OCI-LY7 (cell line): Measurements from ENCODE around the gene LRRC2. TPM values are rescaled to one million over a fixed set of nuclear protein-coding genes. Genes with fewer than 3 reads are reported as not detected.

Source experiments
- BruUV-seq: library from RNA; stranded (reverse); fragments of 400-500 nt; replicated peaks from 2 replicates; lab custom pipeline; 2021; lab: Mats Ljungman, UMichigan
- CTCF ChIA-PET: fragments of 300-600 bp; sonication (Branson Sonifier 250); formaldehyde crosslinking; loops from one replicate; lab custom pipeline; 2022; ENCODE audit warnings: antibody characterized with exemption; ENCODE audit not compliant: unreplicated experiment; lab: Charles Lee
- POLR2A ChIA-PET: fragments of 300-600 bp; sonication (Branson Sonifier 250); formaldehyde crosslinking; loops from one replicate; lab custom pipeline; 2022; ENCODE audit warnings: antibody characterized with exemption; lab: Charles Lee
- DNase-seq: peaks from one replicate; pipeline ENCODE4 v3.0.0-alpha.2; 2015; ENCODE audit warnings: low spot score
- H2AFZ ChIP-seq: fragments of 200-600 bp; sonication (generic), shearing (Covaris generic); 2 replicates; pipeline ENCODE4 v1.6.1; 2014; ENCODE audit warnings: mild to moderate bottlenecking, antibody characterized with exemption, low read length, moderate library complexity
- H3K27ac ChIP-seq: fragments of 200-600 bp; sonication (generic); 2 replicates; pipeline ENCODE4 v1.5.1; 2014; ENCODE audit warnings: mixed run types, low read depth, mild to moderate bottlenecking, moderate library complexity, low read length, inconsistent platforms; ENCODE audit not compliant: poor library complexity, severe bottlenecking
- H3K36me3 ChIP-seq: fragments of 200-600 bp; sonication (generic); 2 replicates; pipeline ENCODE4 v1.6.1; 2014; ENCODE audit warnings: mild to moderate bottlenecking, antibody characterized with exemption, low read length, moderate library complexity, mixed read lengths; ENCODE audit not compliant: insufficient read depth
- H3K4me1 ChIP-seq: fragments of 200-600 bp; sonication (generic); 2 replicates; pipeline ENCODE4 v1.5.1; 2014; ENCODE audit warnings: mild to moderate bottlenecking, low read length; ENCODE audit not compliant: insufficient read depth, poor library complexity, severe bottlenecking
- H3K4me2 ChIP-seq: fragments of 200-600 bp; sonication (generic); 2 replicates; pipeline ENCODE4 v1.6.1; 2014; ENCODE audit warnings: mild to moderate bottlenecking, low read length
- H3K4me3 ChIP-seq: fragments of 200-600 bp; sonication (generic); 2 replicates; pipeline ENCODE4 v1.5.1; 2014; ENCODE audit warnings: mild to moderate bottlenecking, low read depth, low read length; ENCODE audit not compliant: poor library complexity, severe bottlenecking
- H3K79me2 ChIP-seq: fragments of 200-600 bp; sonication (generic); 2 replicates; pipeline ENCODE4 v1.6.1; 2016; ENCODE audit warnings: low read depth, mild to moderate bottlenecking, low read length, moderate library complexity, mixed read lengths; ENCODE audit not compliant: insufficient read depth
- H3K9me2 ChIP-seq: fragments of 200-600 bp; sonication (generic); 2 replicates; pipeline ENCODE4 v1.6.1; 2016; ENCODE audit warnings: mild to moderate bottlenecking, low read length, mixed read lengths; ENCODE audit not compliant: insufficient read depth
- H3K9me3 ChIP-seq: fragments of 200-600 bp; sonication (generic); 2 replicates; pipeline ENCODE4 v1.6.1; 2014; ENCODE audit warnings: mild to moderate bottlenecking, mixed run types, low read length, mixed read lengths
- H4K20me1 ChIP-seq: fragments of 200-600 bp; sonication (generic); 2 replicates; pipeline ENCODE4 v1.6.1; 2014; ENCODE audit warnings: mild to moderate bottlenecking, antibody characterized with exemption, low read length, moderate library complexity, mixed read lengths; ENCODE audit not compliant: insufficient read depth
- EZH2phosphoT487 ChIP-seq: fragments of 200-600 bp; sonication (generic); IDR thresholded peaks from 2 replicates; pipeline ENCODE4 v1.6.1; 2018; ENCODE audit warnings: low read depth, borderline replicate concordance, mild to moderate bottlenecking, mixed run types, antibody characterized with exemption, low read length, moderate library complexity, mixed read lengths
- intact Hi-C: fragments of 100-400 bp; cut with micrococcal nuclease; formaldehyde crosslinking; loops from one replicate; pipeline ENCODE4 v1.10.0; 2022; ENCODE audit not compliant: unreplicated experiment
- total RNA-seq, 2 experiments: library from RNA; depleted of rRNA in 1 of 2; stranded (reverse); fragments of >200 nt in 1 of 2; shearing (Covaris generic) in 1 of 2; gene quantifications; 2 replicates each; pipeline ENCODE4 v1.2.3, GENCODE V29; 2014 to 2022
- TF ChIP-seq, protein P1 (sequence below): fragments of 200-600 bp; sonication (generic); conservative IDR thresholded peaks from 2 replicates; pipeline ENCODE4 v1.5.1; 2014; ENCODE audit warnings: mild to moderate bottlenecking, antibody characterized with exemption, low read length, moderate library complexity, mixed read lengths

Gene LRRC2
- total RNA-seq, 2 experiments from 2014 or later, result 1.9 to 2.0 TPM

DNA sequence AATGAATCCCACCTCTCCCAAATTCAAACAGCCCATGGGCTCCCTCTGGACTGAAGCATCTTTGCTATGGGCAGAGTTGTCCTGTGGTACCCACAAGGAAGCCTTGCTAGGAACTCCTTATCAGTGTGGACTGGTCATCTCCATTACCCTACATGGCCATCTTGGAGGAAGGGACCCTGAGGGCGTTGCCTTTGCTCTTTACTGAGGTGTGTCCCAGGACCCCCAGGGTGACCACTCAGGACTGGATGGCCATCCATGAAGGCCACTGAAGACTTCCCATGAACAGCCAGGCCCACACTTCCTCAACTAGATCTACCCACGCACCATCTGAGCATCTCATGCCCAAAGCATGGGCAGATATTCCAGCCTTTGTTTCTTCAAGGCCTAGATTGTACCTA lies 48.3 kb downstream of the LRRC2 start:
- no peak overlapping the region for H3K4me2 ChIP-seq
- H3K4me1 ChIP-seq, result no peaks in the 10 kb centered on the region
- H3K36me3 ChIP-seq, result no peaks in the 10 kb centered on the region; the same call in 1 of the 2 replicates
- ChIA-PET POLR2A (interaction anchor here (0.6 to 1.5 kb wide), 2 partner anchors 19 to 533 kb away, joined by 4 to 5 read pairs; partner anchors contain the start of gene RTP3), CTCF (no interaction called here)
- H4K20me1 ChIP-seq, result no peaks in the 10 kb centered on the region
- no peak overlapping the region for H2AFZ ChIP-seq
- H3K27ac ChIP-seq, result no peak overlapping the region
- H3K9me2 ChIP-seq, result no peaks in the 10 kb centered on the region
- H3K79me2 ChIP-seq, result no peaks in the 10 kb centered on the region
- no peak for DNase-seq
- intact Hi-C loops, result no loop called here
- no TSS peak for BruUV-seq
- no peak overlapping the region for H3K4me3 ChIP-seq
- H3K9me3 ChIP-seq, result no peaks in the 10 kb centered on the region
- no peak for TF ChIP-seq EZH2phosphoT487
- TF ChIP-seq, protein P1, sequence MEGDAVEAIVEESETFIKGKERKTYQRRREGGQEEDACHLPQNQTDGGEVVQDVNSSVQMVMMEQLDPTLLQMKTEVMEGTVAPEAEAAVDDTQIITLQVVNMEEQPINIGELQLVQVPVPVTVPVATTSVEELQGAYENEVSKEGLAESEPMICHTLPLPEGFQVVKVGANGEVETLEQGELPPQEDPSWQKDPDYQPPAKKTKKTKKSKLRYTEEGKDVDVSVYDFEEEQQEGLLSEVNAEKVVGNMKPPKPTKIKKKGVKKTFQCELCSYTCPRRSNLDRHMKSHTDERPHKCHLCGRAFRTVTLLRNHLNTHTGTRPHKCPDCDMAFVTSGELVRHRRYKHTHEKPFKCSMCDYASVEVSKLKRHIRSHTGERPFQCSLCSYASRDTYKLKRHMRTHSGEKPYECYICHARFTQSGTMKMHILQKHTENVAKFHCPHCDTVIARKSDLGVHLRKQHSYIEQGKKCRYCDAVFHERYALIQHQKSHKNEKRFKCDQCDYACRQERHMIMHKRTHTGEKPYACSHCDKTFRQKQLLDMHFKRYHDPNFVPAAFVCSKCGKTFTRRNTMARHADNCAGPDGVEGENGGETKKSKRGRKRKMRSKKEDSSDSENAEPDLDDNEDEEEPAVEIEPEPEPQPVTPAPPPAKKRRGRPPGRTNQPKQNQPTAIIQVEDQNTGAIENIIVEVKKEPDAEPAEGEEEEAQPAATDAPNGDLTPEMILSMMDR, result no peak

DNA sequence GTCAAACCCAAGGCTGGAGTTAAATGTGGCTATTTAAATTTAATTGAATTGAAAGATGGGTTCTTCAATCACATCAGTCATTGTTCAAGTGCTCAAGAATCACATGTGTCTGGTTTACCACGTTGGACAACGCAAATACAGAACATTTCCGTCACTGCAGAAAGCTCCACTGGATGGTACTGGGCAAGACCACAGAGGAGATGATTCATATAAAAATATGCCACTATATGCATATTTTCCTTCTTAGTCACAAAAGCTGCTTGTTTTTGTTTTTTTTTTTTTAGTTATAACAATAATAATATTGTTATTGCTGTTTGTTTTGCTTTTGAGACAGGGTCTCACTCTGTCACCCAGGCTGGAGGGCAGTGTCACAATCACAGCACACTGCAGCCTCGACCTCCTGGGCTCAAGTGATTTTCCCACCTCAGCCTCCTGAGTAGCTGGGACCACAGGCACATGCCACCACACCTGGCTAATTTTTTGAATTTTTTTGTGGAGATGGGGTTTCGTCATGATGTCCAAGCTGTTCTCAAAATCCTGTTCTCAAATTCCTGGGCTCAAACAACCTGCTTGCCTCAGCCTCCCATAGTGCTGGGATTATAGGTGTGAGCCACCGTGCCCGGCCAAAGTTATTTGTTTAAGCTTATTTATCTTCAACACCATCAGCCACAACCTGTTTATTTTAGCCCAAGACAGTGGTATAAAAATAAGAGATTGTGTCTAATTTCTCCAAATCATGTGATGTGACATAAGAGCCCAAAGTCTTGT lies 48.9 kb downstream of the LRRC2 start:
- CTCF ChIA-PET, result no interaction called here
- H3K4me1 ChIP-seq, result peaks cover 3% of the 10 kb centered on the region
- no peaks in the 10 kb centered on the region for H3K9me3 ChIP-seq
- no peaks in the 10 kb centered on the region for H4K20me1 ChIP-seq
- H3K36me3 ChIP-seq, result no peaks in the 10 kb centered on the region; the same call in 1 of the 2 replicates
- TF ChIP-seq, protein P1, result no peak
- TF ChIP-seq EZH2phosphoT487, result no peak
- H3K4me3 ChIP-seq, result no peak overlapping the region
- intact Hi-C loops, result no loop called here
- H3K79me2 ChIP-seq, result no peaks in the 10 kb centered on the region
- no peaks in the 10 kb centered on the region for H3K9me2 ChIP-seq
- no peak overlapping the region for H3K27ac ChIP-seq
- POLR2A ChIA-PET, result interaction anchor here (0.6 to 1.8 kb wide), 3 partner anchors 15 to 534 kb away, joined by 4 to 6 read pairs (median 5); partner anchors contain the start of gene RTP3
- no TSS peak for BruUV-seq
- H2AFZ ChIP-seq, result no peak overlapping the region
- no peak overlapping the region for H3K4me2 ChIP-seq
- DNase-seq, result no peak

DNA sequence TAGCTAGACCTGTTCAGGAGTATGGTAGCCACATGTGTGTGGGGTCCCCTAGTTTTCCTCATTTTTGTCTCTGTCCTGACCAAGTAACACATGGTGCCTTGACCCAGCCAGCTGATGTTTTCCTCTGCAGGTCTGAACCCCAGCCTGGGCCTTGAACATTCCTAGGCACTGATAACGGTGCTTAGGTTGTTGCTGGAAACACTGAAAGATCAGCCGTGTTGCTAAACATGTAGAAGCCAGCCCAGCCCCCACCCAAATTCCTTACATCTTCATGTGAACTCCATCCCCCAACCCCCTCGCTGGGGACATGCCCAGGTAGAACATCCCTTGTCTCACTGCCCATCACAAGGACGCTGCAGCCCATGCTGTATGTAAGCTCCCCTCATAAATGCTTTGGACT lies 49.6 kb downstream of the LRRC2 start:
- Histone ChIP-seq H3K9me3 (no peaks in the 10 kb centered on the region), H3K79me2 (no peaks in the 10 kb centered on the region), H4K20me1 (no peaks in the 10 kb centered on the region), H3K27ac (no peak overlapping the region), H3K4me2 (no peak overlapping the region), H2AFZ (no peak overlapping the region), H3K4me1 (peaks cover 6% of the 10 kb centered on the region), H3K36me3 (no peaks in the 10 kb centered on the region; the same call in 1 of the 2 replicates), H3K4me3 (no peak overlapping the region), H3K9me2 (no peaks in the 10 kb centered on the region)
- intact Hi-C loops, result no loop called here
- POLR2A ChIA-PET, result interaction anchor here (1.1 to 1.8 kb wide), 3 partner anchors 14 to 20 kb away, joined by 3 to 6 read pairs (median 4); partner anchors contain the start of gene RTP3
- TF ChIP-seq EZH2phosphoT487, result no peak
- TF ChIP-seq, protein P1, result no peak
- CTCF ChIA-PET, result no interaction called here
- no peak for DNase-seq
- BruUV-seq, result no TSS peak
